Measurements from ENCODE around the gene COQ8A. TPM values are rescaled to one million over a fixed set of nuclear protein-coding genes. Genes with fewer than 3 reads are reported as not detected.

Gene COQ8A
- total RNA-seq, 2 experiments from 2014 or later, result 25.3 to 27.2 TPM

DNA sequence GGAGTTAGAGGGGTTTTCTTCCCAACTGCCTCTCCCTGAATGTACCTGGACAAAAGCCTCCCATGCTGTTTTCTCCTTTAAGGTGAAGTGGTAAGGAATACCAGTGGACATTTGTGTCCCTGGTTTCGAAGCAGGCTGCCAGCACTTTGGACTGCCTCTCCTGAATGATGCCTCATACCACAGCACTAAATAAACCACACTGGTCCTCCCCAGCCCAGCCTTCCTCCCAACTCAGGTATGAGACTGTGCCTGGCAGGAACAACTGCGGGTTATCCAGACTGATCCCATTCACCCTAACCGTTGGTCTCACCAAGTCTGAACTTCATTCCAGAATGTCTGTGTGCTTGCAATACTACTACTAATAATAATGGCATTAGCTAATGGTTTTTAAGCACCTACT lies 9.3 kb downstream of the COQ8A start:
- no peak for ATAC-seq
- intact Hi-C loops (cut with micrococcal nuclease), result no loop called here
- POLR2A ChIA-PET, result no interaction called here
- Mint-ChIP-seq H3K9me3 (peaks cover 1% of the 10 kb centered on the region), H3K36me3 (ENCODE audit: low read depth) (no peaks in the 10 kb centered on the region), H3K4me1 (ENCODE audit: low read depth) (peaks cover 44% of the 10 kb centered on the region), H3K4me3 (no peak overlapping the region), H3K27me3 (no peaks in the 10 kb centered on the region), H3K27ac (no peak overlapping the region)
- CTCF ChIA-PET, result interaction anchor here (1.4 kb wide), 1 partner anchor 323 kb away, joined by 3 read pairs; no protein-coding TSS in a partner anchor
- no peak for DNase-seq
- no peak for TF ChIP-seq CTCF (IDR thresholded peaks at IDR 0.05)

DNA sequence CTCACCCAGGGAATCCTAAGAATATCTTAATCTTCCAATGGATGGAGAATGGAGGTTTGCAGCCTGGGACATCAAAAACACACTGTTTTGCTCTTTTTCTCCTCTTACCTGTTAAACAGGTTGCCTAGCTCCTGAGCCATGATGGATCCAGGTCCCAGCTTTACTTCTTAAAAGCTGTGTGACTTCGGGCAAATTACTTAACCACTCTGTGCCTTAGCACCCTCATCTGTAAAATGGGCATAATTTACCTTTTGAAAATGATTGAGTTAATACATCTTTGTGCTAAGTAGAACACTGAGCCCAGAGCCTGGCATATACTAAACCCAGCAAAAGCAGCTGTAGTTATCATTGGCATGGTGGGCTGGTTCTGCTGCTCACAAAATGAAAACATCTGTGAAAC lies 10.2 kb downstream of the COQ8A start:
- Mint-ChIP-seq H3K27ac (no peak overlapping the region), H3K4me3 (no peak overlapping the region), H3K27me3 (no peaks in the 10 kb centered on the region), H3K36me3 (ENCODE audit: low read depth) (peaks cover 5% of the 10 kb centered on the region), H3K9me3 (peaks cover 4% of the 10 kb centered on the region), H3K4me1 (ENCODE audit: low read depth) (peaks cover 42% of the 10 kb centered on the region)
- DNase-seq (no peak), ATAC-seq (no peak)
- TF ChIP-seq CTCF (IDR thresholded peaks at IDR 0.05), result no peak
- ChIA-PET CTCF (no interaction called here), POLR2A (interaction anchor here (1.1 kb wide), 1 partner anchor 11 kb away, joined by 5 read pairs; no protein-coding TSS in a partner anchor)
- intact Hi-C loops (cut with micrococcal nuclease), result no loop called here

- POLR2A ChIA-PET, result interaction anchor here (1.1 kb wide), 1 partner anchor 12 kb away, joined by 5 read pairs; no protein-coding TSS in a partner anchor
- Mint-ChIP-seq H3K27me3 (no peaks in the 10 kb centered on the region), H3K36me3 (ENCODE audit: low read depth) (peaks cover 5% of the 10 kb centered on the region), H3K27ac (peak overlapping the region; percentile 46), H3K4me1 (ENCODE audit: low read depth) (peaks cover 39% of the 10 kb centered on the region), H3K9me3 (peaks cover 4% of the 10 kb centered on the region), H3K4me3 (no peak overlapping the region)
- TF ChIP-seq CTCF (IDR thresholded peaks at IDR 0.05), result no peak
- CTCF ChIA-PET, result no interaction called here
- DNase-seq (no peak), ATAC-seq (no peak)
- intact Hi-C loops (cut with micrococcal nuclease), result no loop called here
Measured at GRCh38 chr1:226950871-226951270, 10.8 kb downstream of the COQ8A start.

DNA sequence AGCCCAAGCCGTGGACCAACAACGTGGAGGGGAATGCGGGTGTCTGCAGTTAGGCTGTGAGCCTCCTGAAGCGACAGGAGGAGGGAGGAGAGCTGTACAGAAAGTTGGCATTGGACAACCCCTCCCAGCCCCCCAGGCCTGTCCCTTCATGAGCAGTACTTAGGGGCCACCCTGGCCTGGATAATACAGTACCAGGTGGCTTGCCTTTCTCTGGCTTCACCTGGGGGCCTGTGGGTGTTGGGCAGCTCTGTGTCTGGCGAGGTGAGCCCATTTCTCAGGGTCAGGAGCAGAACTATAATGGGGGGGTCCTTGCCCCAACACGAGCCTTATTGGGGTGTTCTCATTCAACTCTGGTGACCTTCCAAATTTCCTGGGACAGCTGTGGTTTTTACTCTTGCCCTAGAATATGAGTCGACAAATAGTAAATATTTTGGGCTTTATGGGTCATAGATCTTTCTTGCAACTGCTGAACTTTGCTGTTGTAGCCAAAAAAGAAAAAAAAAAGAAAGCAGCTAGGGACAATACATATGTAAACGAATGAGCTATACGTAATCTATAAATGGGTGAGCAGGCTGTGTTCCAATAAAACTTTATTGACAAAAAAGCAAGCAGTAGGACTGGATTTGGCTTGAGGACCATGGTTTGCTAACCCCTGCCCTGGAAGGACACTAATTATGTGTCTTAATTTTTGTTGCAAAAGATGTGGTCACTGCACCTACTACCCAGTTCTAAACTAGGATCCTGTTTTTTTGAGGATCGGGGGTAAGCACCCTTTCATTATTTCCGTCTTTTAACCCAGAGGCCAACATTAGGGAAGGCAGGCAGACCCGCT lies 11.4 kb downstream of the COQ8A start:
- peaks cover 5% of the 10 kb centered on the region for H3K36me3 Mint-ChIP-seq (ENCODE audit: low read depth)

More for the DNA sequence above, 11.4 kb downstream of the COQ8A start:
- TF ChIP-seq CTCF (IDR thresholded peaks at IDR 0.05), result no peak
- intact Hi-C loops (cut with micrococcal nuclease), result no loop called here
- Mint-ChIP-seq H3K4me3 (no peak overlapping the region), H3K27ac (no peak overlapping the region), H3K4me1 (ENCODE audit: low read depth) (peaks cover 33% of the 10 kb centered on the region), H3K27me3 (no peaks in the 10 kb centered on the region), H3K9me3 (peaks cover 4% of the 10 kb centered on the region)
- ChIA-PET POLR2A (interaction anchor here (1.1 kb wide), 1 partner anchor 13 kb away, joined by 5 read pairs; no protein-coding TSS in a partner anchor), CTCF (no interaction called here)
- ATAC-seq, result no peak
- no peak for DNase-seq

All from activated CD8-positive, alpha-beta T cell treated with anti-CD3 and anti-CD28 coated beads for 36 hours (primary cell).